ENCODE measurements around the gene COL6A1.

DNA sequence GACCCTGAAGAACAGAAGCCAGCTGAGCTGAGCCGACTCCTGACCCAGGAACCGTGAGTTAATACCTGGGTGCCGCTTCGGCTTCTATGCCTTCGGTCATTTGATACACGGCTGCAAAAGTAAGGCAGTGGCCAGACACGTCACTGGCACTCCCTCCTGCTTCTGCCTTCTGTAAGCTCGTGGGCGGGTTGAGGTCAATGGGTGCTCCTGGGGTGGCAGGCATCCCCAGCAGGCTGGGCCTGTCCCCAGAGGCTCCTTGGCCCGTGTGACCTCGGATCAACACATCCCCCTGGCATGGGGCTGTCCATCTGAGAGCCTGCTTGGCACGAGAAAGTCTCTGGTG is 35.7 kb upstream of the COL6A1 start:
- TF ChIP-seq, protein P1, sequence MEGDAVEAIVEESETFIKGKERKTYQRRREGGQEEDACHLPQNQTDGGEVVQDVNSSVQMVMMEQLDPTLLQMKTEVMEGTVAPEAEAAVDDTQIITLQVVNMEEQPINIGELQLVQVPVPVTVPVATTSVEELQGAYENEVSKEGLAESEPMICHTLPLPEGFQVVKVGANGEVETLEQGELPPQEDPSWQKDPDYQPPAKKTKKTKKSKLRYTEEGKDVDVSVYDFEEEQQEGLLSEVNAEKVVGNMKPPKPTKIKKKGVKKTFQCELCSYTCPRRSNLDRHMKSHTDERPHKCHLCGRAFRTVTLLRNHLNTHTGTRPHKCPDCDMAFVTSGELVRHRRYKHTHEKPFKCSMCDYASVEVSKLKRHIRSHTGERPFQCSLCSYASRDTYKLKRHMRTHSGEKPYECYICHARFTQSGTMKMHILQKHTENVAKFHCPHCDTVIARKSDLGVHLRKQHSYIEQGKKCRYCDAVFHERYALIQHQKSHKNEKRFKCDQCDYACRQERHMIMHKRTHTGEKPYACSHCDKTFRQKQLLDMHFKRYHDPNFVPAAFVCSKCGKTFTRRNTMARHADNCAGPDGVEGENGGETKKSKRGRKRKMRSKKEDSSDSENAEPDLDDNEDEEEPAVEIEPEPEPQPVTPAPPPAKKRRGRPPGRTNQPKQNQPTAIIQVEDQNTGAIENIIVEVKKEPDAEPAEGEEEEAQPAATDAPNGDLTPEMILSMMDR (IDR thresholded peaks at IDR 0.05) = no peak
- TF ChIP-seq POLR2A (IDR thresholded peaks at IDR 0.05; ENCODE audit: low read length) (no peak), NR3C1 (IDR thresholded peaks at IDR 0.05) (no peak), HOXB13 (CRISPR knock-in tag; IDR thresholded peaks at IDR 0.05; ENCODE audit: low read depth) (no peak), POLR2AphosphoS2 (conservative IDR thresholded peaks at IDR 0.05; ENCODE audit: low read length) (no peak), MAFK (IDR thresholded peaks at IDR 0.05; ENCODE audit: partially characterized antibody) (no peak)
- TF ChIP-seq, protein P2, sequence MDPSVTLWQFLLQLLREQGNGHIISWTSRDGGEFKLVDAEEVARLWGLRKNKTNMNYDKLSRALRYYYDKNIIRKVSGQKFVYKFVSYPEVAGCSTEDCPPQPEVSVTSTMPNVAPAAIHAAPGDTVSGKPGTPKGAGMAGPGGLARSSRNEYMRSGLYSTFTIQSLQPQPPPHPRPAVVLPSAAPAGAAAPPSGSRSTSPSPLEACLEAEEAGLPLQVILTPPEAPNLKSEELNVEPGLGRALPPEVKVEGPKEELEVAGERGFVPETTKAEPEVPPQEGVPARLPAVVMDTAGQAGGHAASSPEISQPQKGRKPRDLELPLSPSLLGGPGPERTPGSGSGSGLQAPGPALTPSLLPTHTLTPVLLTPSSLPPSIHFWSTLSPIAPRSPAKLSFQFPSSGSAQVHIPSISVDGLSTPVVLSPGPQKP (IDR thresholded peaks at IDR 0.05; ENCODE audit: low read depth, low read length) = no peak
- TF ChIP-seq, protein P3, sequence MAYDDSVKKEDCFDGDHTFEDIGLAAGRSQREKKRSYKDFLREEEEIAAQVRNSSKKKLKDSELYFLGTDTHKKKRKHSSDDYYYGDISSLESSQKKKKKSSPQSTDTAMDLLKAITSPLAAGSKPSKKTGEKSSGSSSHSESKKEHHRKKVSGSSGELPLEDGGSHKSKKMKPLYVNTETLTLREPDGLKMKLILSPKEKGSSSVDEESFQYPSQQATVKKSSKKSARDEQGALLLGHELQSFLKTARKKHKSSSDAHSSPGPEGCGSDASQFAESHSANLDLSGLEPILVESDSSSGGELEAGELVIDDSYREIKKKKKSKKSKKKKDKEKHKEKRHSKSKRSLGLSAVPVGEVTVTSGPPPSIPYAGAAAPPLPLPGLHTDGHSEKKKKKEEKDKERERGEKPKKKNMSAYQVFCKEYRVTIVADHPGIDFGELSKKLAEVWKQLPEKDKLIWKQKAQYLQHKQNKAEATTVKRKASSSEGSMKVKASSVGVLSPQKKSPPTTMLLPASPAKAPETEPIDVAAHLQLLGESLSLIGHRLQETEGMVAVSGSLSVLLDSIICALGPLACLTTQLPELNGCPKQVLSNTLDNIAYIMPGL (CRISPR knock-in tag; IDR thresholded peaks at IDR 0.05; ENCODE audit: borderline replicate concordance) = no peak
- TF ChIP-seq, protein P4, sequence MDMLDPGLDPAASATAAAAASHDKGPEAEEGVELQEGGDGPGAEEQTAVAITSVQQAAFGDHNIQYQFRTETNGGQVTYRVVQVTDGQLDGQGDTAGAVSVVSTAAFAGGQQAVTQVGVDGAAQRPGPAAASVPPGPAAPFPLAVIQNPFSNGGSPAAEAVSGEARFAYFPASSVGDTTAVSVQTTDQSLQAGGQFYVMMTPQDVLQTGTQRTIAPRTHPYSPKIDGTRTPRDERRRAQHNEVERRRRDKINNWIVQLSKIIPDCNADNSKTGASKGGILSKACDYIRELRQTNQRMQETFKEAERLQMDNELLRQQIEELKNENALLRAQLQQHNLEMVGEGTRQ (IDR thresholded peaks at IDR 0.05) = no peak

Measured in A549 (cell line).